ENCODE measurements around the gene ANKMY2.

Gene ANKMY2

DNA sequence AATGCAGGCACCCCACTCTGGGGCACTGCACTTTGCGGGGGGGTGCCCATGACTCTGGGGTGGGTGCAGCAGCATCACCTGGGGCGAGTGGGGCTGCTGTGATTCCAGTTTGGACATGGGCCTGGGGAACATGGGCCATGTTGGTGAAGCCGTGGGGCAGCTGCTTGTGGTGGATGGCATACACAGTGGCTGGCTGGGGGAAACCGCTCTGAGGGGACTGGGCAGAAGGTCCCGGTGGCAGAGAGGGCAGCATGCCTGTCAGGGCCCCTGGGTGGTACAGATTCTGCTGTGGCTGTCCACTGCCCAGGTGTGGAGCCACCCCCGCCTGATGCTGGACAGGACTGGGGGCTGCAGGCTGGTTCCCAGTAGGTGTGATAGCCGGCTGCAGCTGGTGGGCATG, 61.7 kb downstream of the ANKMY2 start:
- DNase-seq (ENCODE audit: low read depth in 2 of 3, low spot score in 1 of 3) = no peak

DNA sequence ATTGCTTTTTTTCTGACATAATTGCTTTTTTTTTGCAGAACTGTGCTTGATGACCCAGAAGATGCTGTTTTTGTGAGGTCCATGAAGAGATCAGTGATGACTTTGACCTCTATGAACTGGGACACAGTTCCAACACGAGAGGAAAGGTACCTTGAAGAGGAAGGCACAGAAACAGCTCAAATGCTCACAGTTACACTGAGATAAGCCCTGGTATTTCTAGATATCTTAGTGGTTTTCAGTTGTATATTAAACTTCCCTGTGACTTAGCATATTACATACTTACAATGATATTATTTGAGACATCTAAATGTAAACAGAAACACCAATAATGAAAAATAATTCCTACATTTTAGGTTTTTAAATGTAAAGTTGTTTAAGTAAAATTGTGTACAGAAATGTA, 64.3 kb downstream of the ANKMY2 start:
- no peak for DNase-seq (ENCODE audit: low read depth in 2 of 3, low spot score in 1 of 3)

DNA sequence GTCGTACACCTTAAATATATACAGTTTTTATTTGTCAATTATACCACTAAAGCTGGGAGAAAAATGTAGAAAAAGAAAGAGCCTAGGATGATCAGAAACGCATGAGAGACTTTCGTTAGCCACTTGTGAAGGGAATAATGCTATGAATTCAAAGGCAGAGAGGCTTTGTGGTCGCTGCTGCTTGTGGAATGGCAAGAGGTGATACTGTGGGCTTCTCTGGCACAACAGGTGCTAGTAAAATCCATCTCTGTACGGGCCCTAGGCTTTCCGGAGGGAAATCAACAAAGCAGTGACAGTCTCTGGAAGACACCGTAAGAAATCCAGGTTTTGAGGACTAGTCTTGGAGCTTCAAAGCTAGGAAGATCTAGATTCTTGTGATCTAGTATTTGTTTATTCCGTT, 66.3 kb downstream of the ANKMY2 start:
- DNase-seq (ENCODE audit: low read depth in 2 of 3, low spot score in 1 of 3) = no peak

DNA sequence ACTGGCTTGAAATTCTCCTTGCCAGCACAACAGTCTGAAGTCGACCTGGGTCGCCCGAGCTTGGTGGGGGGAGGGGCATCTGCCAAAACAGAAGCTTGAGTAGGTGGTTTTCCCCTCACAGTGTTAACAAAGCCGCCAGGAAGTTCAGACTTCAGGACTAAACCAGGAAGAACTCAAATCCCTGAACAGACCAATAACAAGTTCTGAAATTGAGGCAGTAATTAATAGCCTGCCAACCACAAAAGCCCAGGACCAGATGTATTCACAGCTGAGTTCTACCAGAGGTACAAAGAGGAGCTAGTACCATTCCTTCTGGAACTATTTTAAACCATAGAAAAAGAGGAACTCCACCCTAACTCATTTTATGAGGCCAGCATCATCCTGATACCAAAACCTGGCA, 73.6 kb downstream of the ANKMY2 start:
- no peak for DNase-seq (ENCODE audit: low read depth in 2 of 3, low spot score in 1 of 3)

DNA sequence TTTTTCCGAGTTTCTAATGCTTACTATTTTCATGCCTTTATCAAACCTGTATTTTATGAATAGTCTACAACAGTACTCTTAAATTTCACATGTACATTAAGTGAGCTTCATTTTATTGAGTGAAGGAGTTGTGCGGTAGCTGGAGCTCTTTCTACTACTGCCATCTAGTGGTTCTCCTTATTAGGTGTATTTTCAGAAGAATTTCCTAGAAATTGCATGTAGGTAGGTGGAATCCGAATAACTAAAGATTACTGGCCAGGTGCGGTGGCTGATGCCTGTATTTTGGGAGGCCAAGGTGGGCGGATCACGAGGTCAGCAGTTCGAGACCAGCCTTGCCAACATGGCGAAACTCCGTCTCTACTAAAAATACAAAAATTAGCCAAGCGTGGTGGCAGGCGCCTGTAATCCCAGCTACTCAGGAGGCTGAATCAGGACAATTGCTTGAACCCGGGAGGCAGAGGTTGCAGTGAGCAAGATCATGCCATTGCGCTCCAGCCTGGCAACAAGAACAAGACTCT, 80.6 kb downstream of the ANKMY2 start:
- no peak for DNase-seq (ENCODE audit: low read depth in 2 of 3, low spot score in 1 of 3)

DNA sequence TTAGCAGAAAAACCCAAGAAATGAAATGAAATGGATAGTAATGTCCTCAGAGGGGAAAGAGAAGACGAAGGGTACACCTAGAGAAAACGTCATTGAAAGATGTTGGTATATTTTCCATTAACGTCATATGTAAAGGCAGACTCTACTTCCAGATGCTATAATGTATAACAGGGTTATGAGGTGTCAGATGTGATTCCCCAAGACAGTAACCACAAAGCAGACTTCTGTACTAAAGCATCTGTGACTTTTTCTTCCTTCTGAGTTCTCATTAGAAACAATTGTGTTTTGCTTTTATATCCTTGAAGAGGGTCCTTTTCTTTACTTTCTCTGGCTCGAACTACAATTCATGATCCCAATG, 81.6 kb downstream of the ANKMY2 start:
- no peak for DNase-seq (ENCODE audit: low read depth in 2 of 3, low spot score in 1 of 3)

DNA sequence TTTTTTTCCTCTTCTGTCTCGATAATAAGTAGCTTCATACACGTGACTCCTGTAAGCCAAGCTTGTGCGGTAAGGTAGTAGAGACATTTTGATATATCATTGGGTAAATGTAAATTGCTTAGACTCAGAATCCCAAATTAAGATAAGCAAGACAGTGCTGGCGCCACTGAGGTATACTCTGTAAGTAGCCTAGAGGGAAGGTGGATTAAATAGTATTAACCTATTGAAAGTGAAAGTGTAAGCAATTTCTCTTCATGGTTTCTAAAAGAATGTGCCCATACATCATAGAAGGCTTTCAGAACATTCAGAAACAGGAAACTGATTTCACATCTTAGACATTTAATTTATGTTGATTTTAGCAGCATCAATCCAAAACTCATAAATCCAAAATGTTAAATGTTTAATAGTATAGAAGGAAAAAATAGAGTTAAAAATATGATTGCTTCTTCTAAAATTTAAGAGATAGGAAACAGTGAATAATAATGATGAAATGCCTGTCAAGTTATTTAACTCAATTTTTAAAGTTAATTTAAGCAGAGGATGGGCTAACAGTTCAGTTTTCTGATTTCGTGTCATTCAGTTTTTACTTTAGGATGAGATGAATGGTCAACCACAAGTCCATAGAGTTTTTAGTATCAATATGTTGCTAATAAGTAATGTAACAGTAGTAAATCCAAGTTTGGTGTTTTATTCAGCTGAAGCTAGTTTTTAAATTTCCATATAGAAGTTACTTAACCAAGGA, 82.1 kb downstream of the ANKMY2 start:
- no peak for DNase-seq (ENCODE audit: low read depth in 2 of 3, low spot score in 1 of 3)

DNA sequence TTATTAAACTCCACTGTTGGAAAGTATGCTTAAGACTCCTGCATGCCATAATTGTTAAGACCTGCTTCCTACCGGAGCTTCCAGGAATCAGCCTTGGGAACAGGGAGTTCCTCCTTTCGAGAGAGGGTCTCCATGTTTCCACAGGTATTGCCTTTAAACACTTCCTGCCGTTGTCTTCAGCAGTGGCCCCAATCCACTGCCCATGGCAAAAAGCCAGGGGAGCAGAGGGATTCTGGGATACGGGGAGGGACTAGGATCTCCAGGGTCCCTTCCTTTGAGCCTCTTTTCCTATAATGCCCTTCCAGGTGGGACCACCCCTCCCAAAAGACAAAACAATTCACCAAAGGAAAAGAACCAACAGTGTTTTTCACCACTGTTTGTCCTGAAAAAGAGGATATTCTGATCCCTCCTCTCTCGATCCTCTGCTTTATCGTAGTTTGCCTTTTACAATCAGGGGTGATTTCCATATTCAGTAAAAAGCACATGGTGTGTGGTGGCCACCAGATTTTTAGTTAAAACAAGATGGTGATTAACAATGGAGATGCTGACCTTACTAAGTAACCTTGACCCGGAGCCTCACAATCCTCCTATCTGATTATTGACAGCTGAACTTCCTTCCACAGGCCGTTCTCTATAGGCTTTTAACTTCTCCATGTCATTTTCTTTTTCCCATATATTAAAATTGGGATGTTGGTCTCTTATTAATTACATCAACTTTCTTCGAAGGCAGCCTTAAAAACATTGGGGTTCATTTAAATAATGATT, 82.9 kb downstream of the ANKMY2 start:
- no peak for DNase-seq (ENCODE audit: low read depth in 2 of 3, low spot score in 1 of 3)

DNA sequence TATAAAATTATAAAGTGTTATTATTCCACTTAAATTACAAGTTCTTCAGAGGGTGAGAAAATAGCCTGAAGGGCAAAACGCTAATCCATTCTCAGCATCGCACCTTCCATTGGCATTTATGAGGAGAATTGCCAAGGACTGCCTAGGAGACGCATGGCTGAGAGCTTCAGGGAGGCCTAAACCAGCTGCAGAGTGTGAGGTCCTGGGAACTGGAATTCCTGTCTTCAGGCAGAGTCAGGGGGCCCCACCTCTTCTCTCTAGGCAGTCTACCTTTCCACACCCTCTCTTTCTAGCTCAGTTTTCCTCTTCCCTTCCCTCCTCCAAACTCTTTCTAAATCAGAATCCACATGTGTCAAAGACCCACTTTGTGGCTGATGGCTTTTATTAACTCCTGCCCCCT, 83.6 kb downstream of the ANKMY2 start:
- no peak for DNase-seq (ENCODE audit: low read depth in 2 of 3, low spot score in 1 of 3)

DNA sequence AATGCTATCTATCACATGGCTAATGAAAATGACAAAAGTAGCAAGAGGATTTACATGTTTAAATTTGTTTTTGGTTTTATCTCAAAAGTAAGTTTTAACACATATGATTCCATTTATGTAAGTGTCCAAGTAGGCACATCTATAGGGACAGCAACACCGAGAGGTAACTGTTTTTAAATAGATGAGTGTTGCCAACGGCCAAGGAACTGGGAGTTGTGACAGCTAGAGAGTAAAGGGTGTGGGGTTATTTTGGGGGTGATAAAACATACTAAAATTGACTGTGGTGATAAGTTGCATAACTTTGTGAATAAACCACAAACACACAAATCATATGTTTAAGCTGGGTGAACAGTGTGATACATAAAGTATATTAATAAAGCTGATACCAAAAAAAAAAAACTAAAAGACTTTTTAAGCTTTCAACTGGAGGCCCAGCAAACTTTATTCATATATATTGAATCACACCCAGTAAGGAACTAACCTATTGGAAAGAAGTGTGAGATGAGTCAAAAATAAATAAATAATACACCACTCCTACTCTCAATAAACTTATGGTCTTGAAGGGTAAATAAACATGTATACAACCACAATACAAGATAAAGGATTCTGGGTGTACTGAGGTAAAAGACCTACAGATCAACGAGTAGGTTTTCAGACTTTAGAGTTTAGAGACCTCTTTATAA, 85.9 kb downstream of the ANKMY2 start:
- no peak for DNase-seq (ENCODE audit: low read depth in 2 of 3, low spot score in 1 of 3)

DNA sequence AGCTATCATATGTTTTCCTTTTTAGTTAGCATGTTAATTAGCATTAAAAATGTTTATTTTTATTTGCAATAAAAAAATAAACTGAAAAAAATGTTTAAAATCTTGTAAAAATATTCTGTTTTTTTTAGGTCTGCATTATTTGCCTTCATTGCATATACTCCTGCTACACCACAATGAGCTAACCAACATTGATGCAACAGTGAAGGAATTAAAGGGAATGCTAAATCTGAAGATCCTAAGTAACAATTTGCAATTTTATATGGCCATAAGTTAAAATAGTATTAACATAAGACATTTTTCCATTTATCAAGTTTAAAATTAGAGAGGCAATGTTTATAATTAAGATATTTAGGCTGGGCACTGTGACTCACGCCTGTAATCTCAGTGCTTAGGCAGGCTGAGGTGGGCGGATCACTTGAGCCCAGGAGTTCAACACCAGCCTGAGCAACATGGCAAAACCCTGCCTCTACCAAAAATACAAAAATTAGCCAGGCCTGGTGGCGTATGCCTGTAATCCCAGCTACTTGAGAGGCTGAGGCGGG, 86.7 kb downstream of the ANKMY2 start:
- DNase-seq (ENCODE audit: low read depth in 2 of 3, low spot score in 1 of 3) = no peak

DNA sequence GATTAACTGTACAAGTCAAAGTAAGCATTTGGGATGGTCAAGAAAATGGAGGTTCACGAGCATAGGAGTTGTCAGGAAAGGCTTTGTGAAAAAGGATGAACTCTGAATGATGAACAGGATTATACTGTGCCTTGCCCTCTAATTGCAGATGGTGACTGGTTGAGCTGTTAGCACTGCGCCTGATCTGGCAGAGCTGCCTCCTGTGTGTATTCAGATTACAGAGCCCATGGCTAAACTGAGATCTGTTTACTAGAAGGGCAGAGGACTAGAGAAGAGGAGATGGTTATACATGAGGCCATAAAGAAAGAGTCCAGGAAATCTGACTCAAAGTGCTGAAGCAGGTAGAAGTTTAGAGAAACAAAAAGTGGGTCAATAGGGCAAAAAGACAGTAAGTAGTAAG, 89.2 kb downstream of the ANKMY2 start:
- no peak for DNase-seq (ENCODE audit: low read depth in 2 of 3, low spot score in 1 of 3)

DNA sequence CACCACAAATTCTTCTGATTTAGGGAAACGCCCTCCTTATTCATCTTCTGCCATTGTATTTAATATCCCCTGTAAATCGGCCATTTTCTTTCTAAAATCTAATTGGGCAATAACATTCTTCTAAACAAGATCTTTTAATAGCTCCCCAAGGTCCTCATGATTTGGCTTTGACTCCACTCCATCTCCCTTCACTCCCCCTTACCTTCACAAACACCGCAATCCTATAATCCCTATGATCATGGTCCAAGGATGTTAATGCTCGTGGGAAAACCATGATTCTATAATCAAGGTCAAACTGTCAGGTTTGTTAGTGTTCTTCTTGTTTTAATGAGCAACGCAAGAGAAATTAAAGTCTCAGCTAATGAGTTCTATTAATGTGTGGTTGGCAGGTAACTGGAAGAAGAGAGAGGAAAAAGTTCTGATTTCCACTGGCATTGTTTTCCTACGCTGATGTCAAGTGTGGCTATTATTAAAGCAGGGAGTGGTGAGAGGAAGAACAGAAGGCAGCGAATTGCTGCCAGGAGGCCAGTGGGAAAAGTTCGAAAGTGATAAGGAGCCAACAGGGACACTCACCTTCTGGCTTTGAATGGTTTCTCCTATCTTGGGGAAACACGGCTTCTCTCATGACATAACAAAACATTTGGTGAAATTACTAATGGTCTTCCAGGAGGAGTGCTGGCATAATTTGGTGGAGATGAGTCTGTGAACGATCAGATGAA, 90.9 kb downstream of the ANKMY2 start:
- DNase-seq (ENCODE audit: low read depth in 2 of 3, low spot score in 1 of 3) = no peak

DNA sequence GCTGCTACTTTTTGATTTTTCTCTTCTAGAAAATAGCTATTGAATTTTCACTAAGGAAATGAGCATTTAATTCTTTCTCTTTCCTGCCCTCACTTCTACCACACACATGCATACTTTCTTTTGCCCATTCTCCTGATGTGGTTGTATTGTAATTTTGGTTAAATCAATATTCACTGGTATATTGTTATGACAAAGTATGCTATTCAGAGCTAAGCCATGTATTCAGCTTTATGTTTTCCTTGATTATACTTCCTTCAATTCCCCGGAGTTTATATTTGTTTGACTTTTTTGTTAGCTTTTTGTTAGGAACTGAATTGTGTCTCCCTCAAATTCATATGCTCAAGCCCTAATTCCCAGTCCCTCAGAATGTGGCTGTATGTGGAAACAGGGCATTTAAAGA, 94.9 kb downstream of the ANKMY2 start:
- DNase-seq (ENCODE audit: low read depth in 2 of 3, low spot score in 1 of 3) = no peak
